Measurements from ENCODE around the gene OR51B2. TPM values are rescaled to one million over a fixed set of nuclear protein-coding genes. Genes with fewer than 3 reads are reported as not detected.
"Not testable (repeated sequence)": the region's sequence is repeated elsewhere in the genome, so short reads cannot be mapped to it uniquely, and the experiment has no call there.

The OR51B2 gene
- total RNA-seq, 1 donor from 2014 or later = not detected

DNA sequence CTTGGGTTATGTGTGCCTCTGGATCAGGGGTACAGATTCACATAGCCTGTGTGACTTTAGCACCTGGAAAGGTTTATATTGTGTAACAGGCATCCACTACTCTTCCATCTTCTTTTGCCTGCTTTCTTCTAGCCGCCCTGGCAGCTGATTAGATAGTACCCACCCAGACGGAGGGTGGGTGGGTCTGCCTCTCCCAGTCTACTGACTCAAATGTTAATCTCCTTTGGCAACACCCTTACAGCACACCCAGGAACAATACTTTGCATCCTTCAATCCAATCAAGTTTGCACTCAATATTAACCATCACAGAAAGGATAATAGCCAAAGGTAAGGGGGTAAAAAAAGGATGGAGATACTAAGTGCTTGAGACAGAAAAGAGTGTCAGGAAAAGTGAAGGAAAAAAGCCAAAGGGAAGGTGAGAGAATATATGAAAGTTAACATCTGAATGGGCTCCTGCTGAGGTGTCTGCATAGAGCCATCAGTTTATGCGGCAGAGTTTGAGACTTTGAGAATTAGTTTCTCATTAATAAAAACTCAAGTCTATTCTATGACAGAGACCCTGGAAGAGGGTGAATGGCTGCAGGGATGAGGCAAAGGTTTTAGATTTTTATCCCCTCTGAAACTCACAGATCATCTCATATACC is 24.6 kb upstream of the OR51B2 start:
- no peak overlapping the region for H3K4me3 ChIP-seq
- no peaks in the 10 kb centered on the region for H3K27me3 ChIP-seq (ENCODE audit: low read depth)
- no peak for ATAC-seq
- no peak overlapping the region for H3K27ac ChIP-seq
- no peaks in the 10 kb centered on the region for H3K36me3 ChIP-seq
- no peaks in the 10 kb centered on the region for H3K9me3 ChIP-seq
- TF ChIP-seq, protein P1, sequence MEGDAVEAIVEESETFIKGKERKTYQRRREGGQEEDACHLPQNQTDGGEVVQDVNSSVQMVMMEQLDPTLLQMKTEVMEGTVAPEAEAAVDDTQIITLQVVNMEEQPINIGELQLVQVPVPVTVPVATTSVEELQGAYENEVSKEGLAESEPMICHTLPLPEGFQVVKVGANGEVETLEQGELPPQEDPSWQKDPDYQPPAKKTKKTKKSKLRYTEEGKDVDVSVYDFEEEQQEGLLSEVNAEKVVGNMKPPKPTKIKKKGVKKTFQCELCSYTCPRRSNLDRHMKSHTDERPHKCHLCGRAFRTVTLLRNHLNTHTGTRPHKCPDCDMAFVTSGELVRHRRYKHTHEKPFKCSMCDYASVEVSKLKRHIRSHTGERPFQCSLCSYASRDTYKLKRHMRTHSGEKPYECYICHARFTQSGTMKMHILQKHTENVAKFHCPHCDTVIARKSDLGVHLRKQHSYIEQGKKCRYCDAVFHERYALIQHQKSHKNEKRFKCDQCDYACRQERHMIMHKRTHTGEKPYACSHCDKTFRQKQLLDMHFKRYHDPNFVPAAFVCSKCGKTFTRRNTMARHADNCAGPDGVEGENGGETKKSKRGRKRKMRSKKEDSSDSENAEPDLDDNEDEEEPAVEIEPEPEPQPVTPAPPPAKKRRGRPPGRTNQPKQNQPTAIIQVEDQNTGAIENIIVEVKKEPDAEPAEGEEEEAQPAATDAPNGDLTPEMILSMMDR (IDR thresholded peaks at IDR 0.05) = no peak
- H3K4me1 ChIP-seq = no peaks in the 10 kb centered on the region
- intact Hi-C loops (cut with DNase I) = no loop called here
- DNase-seq = no peak

DNA sequence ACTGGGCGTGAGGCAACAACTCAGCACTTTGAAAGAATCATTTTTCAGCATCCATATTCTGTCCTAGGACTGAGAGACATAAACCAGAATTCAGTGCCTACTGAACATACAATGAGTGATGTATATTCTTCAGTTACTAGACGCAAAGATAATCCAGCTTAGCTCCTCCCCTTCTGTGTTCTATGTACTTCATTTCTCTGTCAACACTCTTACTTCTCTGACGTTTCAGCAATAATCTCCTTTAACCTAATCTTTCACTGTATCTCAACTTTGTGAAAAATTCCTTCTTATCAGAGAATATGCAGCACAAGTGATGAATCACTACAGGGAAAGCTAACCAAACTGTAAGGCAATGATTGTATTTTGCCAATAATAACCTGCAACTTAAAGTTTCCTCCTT is 21.7 kb upstream of the OR51B2 start:
- Histone ChIP-seq H3K4me1 (no peaks in the 10 kb centered on the region), H3K4me3 (no peak overlapping the region), H3K27ac (no peak overlapping the region), H3K27me3 (ENCODE audit: low read depth) (no peaks in the 10 kb centered on the region), H3K9me3 (no peaks in the 10 kb centered on the region), H3K36me3 (no peaks in the 10 kb centered on the region)
- intact Hi-C loops (cut with DNase I) = no loop called here
- no peak for ATAC-seq
- no peak for DNase-seq
- TF ChIP-seq, protein P1 (IDR thresholded peaks at IDR 0.05) = no peak

DNA sequence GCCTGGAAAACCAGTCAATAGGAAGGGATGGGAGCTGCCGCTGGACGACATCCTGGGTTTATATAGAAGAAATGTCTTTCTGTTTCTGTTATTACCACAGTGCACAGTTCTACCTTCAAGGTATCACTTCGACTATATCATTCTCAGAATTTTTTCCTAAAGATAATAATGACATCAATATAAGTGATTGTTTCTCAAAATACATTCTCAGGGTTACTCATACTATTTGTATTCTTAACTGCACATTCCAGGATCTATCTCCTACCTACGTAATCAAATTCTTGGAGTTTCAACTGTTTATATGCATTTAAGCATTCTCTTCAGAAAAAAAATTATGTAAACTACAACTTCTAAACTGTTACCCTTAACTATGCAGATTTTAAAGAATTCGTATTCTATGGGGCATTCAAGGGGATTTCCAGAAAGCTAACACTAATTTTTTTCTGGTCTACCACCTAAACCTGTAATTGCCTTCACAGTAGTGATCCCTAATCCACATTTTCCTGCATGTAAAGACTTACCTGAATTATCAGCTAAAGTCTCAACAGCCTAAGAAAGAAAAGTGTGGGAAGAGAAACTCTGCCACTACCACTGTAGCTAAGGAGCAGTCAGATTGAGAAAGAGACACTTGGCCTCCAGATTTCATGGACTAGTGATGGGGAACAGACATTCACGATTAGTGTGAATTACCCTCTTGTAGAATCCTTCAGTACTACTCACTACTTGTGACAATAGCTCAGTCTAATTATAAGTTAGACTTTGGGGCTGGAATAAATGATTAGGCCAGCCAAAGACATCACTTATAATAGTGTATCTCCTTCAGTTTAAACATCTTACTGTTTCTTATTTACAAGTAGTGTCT is 19.6 kb upstream of the OR51B2 start, which contains the start of gene OR51B5:
Gene OR51B5 (minus strand): TSS at position 51 of the 862 bp plus-strand sequence. CDS start 0 bp downstream, at position 51.
- H3K4me3 ChIP-seq = no peak within 1 kb of the TSS
- no peaks in the 10 kb centered on the region for H3K36me3 ChIP-seq
- TF ChIP-seq, protein P1 (IDR thresholded peaks at IDR 0.05) = no peak
- no peaks in the 10 kb centered on the region for H3K9me3 ChIP-seq
- no peak within 1 kb of the TSS for H3K27ac ChIP-seq
- no peaks in the 10 kb centered on the region for H3K4me1 ChIP-seq
- DNase-seq (no peak), ATAC-seq (no peak)
- intact Hi-C loops (cut with DNase I) = no loop called here
- no peaks in the 10 kb centered on the region for H3K27me3 ChIP-seq (ENCODE audit: low read depth)

DNA sequence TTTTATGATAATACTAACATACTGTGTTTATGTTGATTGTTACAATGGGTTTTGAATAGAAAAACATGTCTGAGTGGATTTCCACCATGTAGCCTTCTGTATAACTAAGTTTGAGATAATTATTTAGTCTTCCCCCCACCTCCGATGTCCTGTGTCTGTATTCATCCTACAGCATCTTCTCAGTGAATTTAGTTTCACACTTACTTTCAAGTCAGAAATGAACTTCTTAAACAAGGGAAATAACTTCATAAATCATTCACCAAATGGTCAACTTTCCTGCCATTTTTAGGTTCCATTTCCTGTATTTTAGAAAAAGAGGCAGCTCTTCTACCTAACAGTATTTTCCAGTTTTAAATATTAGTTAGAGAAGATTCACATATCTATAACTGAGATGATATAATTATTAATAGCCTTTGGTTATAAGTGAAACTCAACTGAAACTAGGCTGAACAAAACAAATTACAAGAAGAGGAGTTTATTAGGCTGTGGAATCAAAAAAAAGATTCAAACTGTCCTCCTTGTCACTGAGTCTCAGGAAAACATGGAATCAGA is 15.8 kb upstream of the OR51B2 start:
- DNase-seq (no peak), ATAC-seq (no peak)
- TF ChIP-seq, protein P1 (IDR thresholded peaks at IDR 0.05) = no peak
- H3K36me3 ChIP-seq = no peaks in the 10 kb centered on the region
- H3K27ac ChIP-seq = no peak overlapping the region
- intact Hi-C loops (cut with DNase I) = no loop called here
- H3K4me1 ChIP-seq = no peaks in the 10 kb centered on the region
- no peaks in the 10 kb centered on the region for H3K9me3 ChIP-seq
- H3K27me3 ChIP-seq (ENCODE audit: low read depth) = no peaks in the 10 kb centered on the region
- H3K4me3 ChIP-seq = no peak overlapping the region

DNA sequence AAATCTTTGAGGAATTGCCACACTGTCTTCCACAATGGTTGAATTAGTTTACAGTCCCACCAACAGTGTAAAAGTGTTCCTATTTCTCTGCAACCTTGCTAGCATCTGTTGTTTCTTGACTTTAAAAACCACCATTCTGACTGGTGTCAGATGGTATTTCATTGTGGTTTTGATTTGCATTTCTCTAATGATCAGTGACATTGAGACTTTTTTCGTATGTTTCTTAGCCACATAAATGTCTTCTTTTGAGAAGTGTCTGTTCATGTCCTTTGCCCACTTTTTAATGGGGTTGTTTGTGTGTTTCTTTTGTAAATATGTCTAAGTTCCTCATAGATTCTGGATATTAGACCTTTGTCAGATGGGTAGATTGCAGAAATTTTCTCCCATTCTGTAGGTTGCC is 13.2 kb upstream of the OR51B2 start:
- DNase-seq; H3K27ac ChIP-seq; H3K4me3 ChIP-seq; H3K36me3 ChIP-seq; intact Hi-C loops (cut with DNase I); H3K4me1 ChIP-seq; H3K9me3 ChIP-seq; H3K27me3 ChIP-seq (ENCODE audit: low read depth); ATAC-seq: not testable (repeated sequence)

DNA sequence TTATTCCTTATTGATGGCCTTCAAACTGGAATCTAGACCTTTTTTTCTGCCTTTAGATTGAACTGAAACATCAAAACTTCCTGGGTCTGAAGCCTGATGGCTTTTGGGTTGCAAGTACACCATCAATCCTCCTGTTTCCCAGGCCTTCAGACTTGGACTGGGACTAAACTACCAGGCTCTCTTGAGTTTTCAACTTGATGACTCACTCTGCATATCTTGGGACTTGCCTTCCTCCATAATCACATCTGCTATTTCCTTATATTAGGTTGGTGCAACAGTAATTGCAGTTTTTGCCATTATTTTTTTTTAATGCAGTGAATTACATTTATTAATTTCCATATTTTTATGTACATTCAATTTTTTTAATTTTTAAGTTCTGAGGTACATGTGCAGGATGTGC is 12.2 kb upstream of the OR51B2 start:
- intact Hi-C loops (cut with DNase I) = no loop called here
- no peaks in the 10 kb centered on the region for H3K9me3 ChIP-seq
- no peaks in the 10 kb centered on the region for H3K4me1 ChIP-seq
- DNase-seq (no peak), ATAC-seq (no peak)
- H3K27ac ChIP-seq = no peak overlapping the region
- no peak overlapping the region for H3K4me3 ChIP-seq
- TF ChIP-seq, protein P1 (IDR thresholded peaks at IDR 0.05) = no peak
- no peaks in the 10 kb centered on the region for H3K36me3 ChIP-seq
- no peaks in the 10 kb centered on the region for H3K27me3 ChIP-seq (ENCODE audit: low read depth)

All from lower lobe of right lung (tissue), 2 donors.